Progenitor cell of endocrine pancreas (in vitro differentiated cells): ENCODE results near the gene NELL1. TPM values are rescaled to one million over a fixed set of nuclear protein-coding genes. Genes with fewer than 3 reads are reported as not detected.

ENCODE experiments used
- DNase-seq: peaks from one replicate; pipeline ENCODE4 v3.0.0; 2021; ENCODE audit warnings: low spot score; ENCODE audit not compliant: unreplicated experiment
- H3K27ac Mint-ChIP-seq: 2 replicates; pipeline ENCODE4 v1.8.0; 2021; ENCODE audit warnings: mild to moderate bottlenecking, moderate library complexity, mixed read lengths
- H3K27me3 Mint-ChIP-seq: 2 replicates; pipeline ENCODE4 v1.8.0; 2021; ENCODE audit warnings: mixed read lengths
- H3K36me3 Mint-ChIP-seq: 2 replicates; pipeline ENCODE4 v1.8.0; 2022; ENCODE audit warnings: mixed read lengths; ENCODE audit not compliant: insufficient read depth
- H3K4me1 Mint-ChIP-seq: 2 replicates; pipeline ENCODE4 v1.8.0; 2021; ENCODE audit warnings: low read depth, mixed read lengths
- H3K4me3 Mint-ChIP-seq: 2 replicates; pipeline ENCODE4 v1.8.0; 2021; ENCODE audit warnings: low read depth, mild to moderate bottlenecking, moderate library complexity, mixed read lengths
- H3K9me3 Mint-ChIP-seq: 2 replicates; pipeline ENCODE4 v1.8.0; 2021; ENCODE audit warnings: low read depth, mixed read lengths
- CTCF ChIP-seq: fragments of 200-600 bp; sonication (generic); IDR thresholded peaks from one replicate; pipeline ENCODE4 v1.5.0; 2021; ENCODE audit warnings: antibody characterized with exemption, mild to moderate bottlenecking; ENCODE audit not compliant: unreplicated experiment
- total RNA-seq: library from RNA; stranded (reverse); gene quantifications from 2 replicates; pipeline ENCODE4 v1.2.1, GENCODE V29; 2021

NELL1 gene
- total RNA-seq, 1 donor from 2014 or later, result 2.2 TPM

DNA sequence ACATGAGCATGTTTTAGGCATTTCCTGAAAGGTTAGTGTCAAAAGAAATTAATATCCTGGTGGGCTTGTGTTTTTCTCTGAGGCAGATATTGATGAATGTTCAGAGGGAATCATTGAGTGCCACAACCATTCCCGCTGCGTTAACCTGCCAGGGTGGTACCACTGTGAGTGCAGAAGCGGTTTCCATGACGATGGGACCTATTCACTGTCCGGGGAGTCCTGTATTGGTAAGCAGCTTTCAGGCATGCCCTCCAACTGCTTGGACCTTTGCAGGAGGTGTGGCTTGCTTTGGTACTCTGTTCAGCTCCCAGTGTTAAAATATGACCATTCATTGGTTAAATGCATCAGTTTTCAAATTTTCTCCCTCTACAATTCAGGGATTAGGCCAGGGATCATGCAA, 864.9 kb downstream of the NELL1 start:
- no peak for TF ChIP-seq CTCF
- no peaks in the 10 kb centered on the region for H3K36me3 Mint-ChIP-seq
- H3K27ac Mint-ChIP-seq, result no peak overlapping the region
- peaks cover 5% of the 10 kb centered on the region for H3K4me1 Mint-ChIP-seq
- no peak for DNase-seq
- H3K27me3 Mint-ChIP-seq, result no peaks in the 10 kb centered on the region
- H3K4me3 Mint-ChIP-seq, result no peak overlapping the region
- H3K9me3 Mint-ChIP-seq, result no peaks in the 10 kb centered on the region

DNA sequence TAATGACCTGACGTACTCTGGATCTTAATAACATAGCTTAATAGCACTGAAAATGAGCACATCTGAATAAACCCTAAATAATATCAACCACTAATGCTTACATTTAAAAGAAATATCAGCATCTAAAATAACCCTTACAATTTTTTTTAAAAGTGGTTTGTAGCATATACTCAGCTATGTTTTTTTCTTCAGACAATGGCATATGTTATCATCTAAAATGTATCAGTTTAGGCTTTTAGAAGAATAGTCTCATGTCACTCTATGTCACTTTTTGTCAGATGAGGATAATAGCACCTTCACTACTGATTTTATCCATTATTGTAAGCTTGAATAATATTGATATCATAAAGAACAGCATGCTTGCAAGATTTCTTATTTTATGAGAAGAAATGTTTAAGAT, 868.6 kb downstream of the NELL1 start:
- H3K27me3 Mint-ChIP-seq, result no peaks in the 10 kb centered on the region
- H3K36me3 Mint-ChIP-seq, result no peaks in the 10 kb centered on the region
- H3K9me3 Mint-ChIP-seq, result peaks cover 4% of the 10 kb centered on the region
- no peaks in the 10 kb centered on the region for H3K4me1 Mint-ChIP-seq
- H3K4me3 Mint-ChIP-seq, result no peak overlapping the region
- no peak overlapping the region for H3K27ac Mint-ChIP-seq
- no peak for TF ChIP-seq CTCF
- DNase-seq, result no peak

- H3K27me3 Mint-ChIP-seq, result no peaks in the 10 kb centered on the region
- no peaks in the 10 kb centered on the region for H3K4me1 Mint-ChIP-seq
- H3K4me3 Mint-ChIP-seq, result no peak overlapping the region
- H3K36me3 Mint-ChIP-seq, result no peaks in the 10 kb centered on the region
- no peak for DNase-seq
- H3K9me3 Mint-ChIP-seq, result peaks cover 4% of the 10 kb centered on the region
- TF ChIP-seq CTCF, result no peak
- H3K27ac Mint-ChIP-seq, result no peak overlapping the region
These were observed 871.9 kb downstream of the NELL1 start for GRCh38 chr11:21541187-21541751.

DNA sequence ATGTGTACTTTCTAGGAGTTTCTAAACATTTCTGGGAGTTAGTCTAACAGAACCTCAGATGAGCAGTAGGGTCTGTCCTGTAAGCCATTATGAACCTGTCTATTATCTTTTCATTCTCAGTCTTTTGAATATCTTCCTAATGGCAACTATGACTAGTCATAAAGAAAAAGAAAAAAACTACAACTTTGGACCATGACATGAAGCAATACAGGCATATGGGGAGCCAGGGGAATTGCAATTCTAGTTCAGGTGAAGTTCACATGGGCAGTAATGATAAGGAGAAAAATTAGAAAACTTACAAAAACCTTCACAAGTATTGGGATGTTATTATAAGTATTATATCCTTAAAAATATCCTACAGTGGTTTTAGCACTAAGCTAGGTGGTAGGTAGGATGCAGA, 874.5 kb downstream of the NELL1 start:
- Mint-ChIP-seq H3K36me3 (no peaks in the 10 kb centered on the region), H3K27me3 (no peaks in the 10 kb centered on the region), H3K9me3 (peaks cover 4% of the 10 kb centered on the region), H3K27ac (no peak overlapping the region), H3K4me1 (no peaks in the 10 kb centered on the region), H3K4me3 (no peak overlapping the region)
- TF ChIP-seq CTCF, result no peak
- no peak for DNase-seq

GRCh38 chr11:21545699-21546098, 876.3 kb downstream of the NELL1 start:
- DNase-seq, result no peak
- Mint-ChIP-seq H3K4me1 (no peaks in the 10 kb centered on the region), H3K27me3 (no peaks in the 10 kb centered on the region), H3K9me3 (no peaks in the 10 kb centered on the region), H3K27ac (no peak overlapping the region), H3K36me3 (no peaks in the 10 kb centered on the region), H3K4me3 (no peak overlapping the region)
- TF ChIP-seq CTCF, result no peak
